ENCODE data around the gene CCNT2. TPM values are rescaled to one million over a fixed set of nuclear protein-coding genes. Genes with fewer than 3 reads are reported as not detected.

The CCNT2 gene
- polyA plus RNA-seq, 1 donor (not counting 4 experiments of a cell fraction or from before 2014, with no cell fraction given), result 20.9 TPM

GRCh38 chr2:134973241-134974138, 54.9 kb downstream of the CCNT2 start:
- no peak overlapping the region for H3K4me3 ChIP-seq (ENCODE audit: control insufficient read depth in 2 of 3, extremely low read depth in 1 of 3, insufficient read depth in 2 of 3, low read depth in 1 of 3, low read length in 3 of 3)
- DNase-seq (ENCODE audit: low read depth, low spot score) (no peak), FAIRE-seq (no peak)
- H3K9ac ChIP-seq (ENCODE audit: control insufficient read depth, extremely low read depth, insufficient read depth, low read length), result no peak overlapping the region
- no peaks in the 10 kb centered on the region for H3K4me1 ChIP-seq (ENCODE audit: control insufficient read depth, extremely low read depth, insufficient read depth, low read length)
- H3K4me2 ChIP-seq (ENCODE audit: control insufficient read depth, extremely low read depth, insufficient read depth, low read depth, low read length), result no peak overlapping the region
- peaks cover 4% of the 10 kb centered on the region for H3K27me3 ChIP-seq (ENCODE audit: control insufficient read depth, extremely low read depth, insufficient read depth, low read length)
- H3K9me3 ChIP-seq (ENCODE audit: control insufficient read depth, low read depth, low read length), result no peaks in the 10 kb centered on the region
- dilution Hi-C loops (cut with MboI; ENCODE audit: extremely low pct_ligation_motif_present, low sequenced_read_pairs), result no loop called here
- no peaks in the 10 kb centered on the region for H4K20me1 ChIP-seq (ENCODE audit: control insufficient read depth, extremely low read depth, insufficient read depth, low read length)
- no peaks in the 10 kb centered on the region for H3K9me1 ChIP-seq (ENCODE audit: control insufficient read depth, extremely low read depth, insufficient read depth, low read length)
- H2AFZ ChIP-seq (ENCODE audit: control insufficient read depth, low read length), result no peak overlapping the region
- TF ChIP-seq EZH2 (IDR thresholded peaks at IDR 0.05; ENCODE audit: low read length), result no peak
- TF ChIP-seq CTCF (optimal IDR thresholded peaks at IDR 0.05 in 1 of 3, IDR thresholded peaks at IDR 0.05 in 1 of 3, conservative IDR thresholded peaks at IDR 0.05 in 1 of 3; ENCODE audit: extremely low read depth in 1 of 3, insufficient read depth in 2 of 3, low read length in 3 of 3), result no peak
- no peaks in the 10 kb centered on the region for H3K79me2 ChIP-seq (ENCODE audit: control insufficient read depth, insufficient read depth, low read length)
- H3K27ac ChIP-seq (ENCODE audit: control insufficient read depth, insufficient read depth, low read length), result no peak overlapping the region
- H3K36me3 ChIP-seq (ENCODE audit: control insufficient read depth in 2 of 2, extremely low read depth in 1 of 2, insufficient read depth in 2 of 2, low read length in 2 of 2), result no peaks in the 10 kb centered on the region

GRCh38 chr2:134975281-134976009, 56.8 kb downstream of the CCNT2 start:
- Histone ChIP-seq H3K79me2 (ENCODE audit: control insufficient read depth, insufficient read depth, low read length) (no peaks in the 10 kb centered on the region), H3K27me3 (ENCODE audit: control insufficient read depth, extremely low read depth, insufficient read depth, low read length) (peaks cover 4% of the 10 kb centered on the region), H3K4me3 (ENCODE audit: control insufficient read depth in 2 of 3, extremely low read depth in 1 of 3, insufficient read depth in 2 of 3, low read depth in 1 of 3, low read length in 3 of 3) (no peak overlapping the region), H3K4me1 (ENCODE audit: control insufficient read depth, extremely low read depth, insufficient read depth, low read length) (no peaks in the 10 kb centered on the region), H3K36me3 (ENCODE audit: control insufficient read depth in 2 of 2, extremely low read depth in 1 of 2, insufficient read depth in 2 of 2, low read length in 2 of 2) (no peaks in the 10 kb centered on the region), H3K9ac (ENCODE audit: control insufficient read depth, extremely low read depth, insufficient read depth, low read length) (no peak overlapping the region), H2AFZ (ENCODE audit: control insufficient read depth, low read length) (no peak overlapping the region), H3K27ac (ENCODE audit: control insufficient read depth, insufficient read depth, low read length) (no peak overlapping the region), H3K4me2 (ENCODE audit: control insufficient read depth, extremely low read depth, insufficient read depth, low read depth, low read length) (no peak overlapping the region), H4K20me1 (ENCODE audit: control insufficient read depth, extremely low read depth, insufficient read depth, low read length) (no peaks in the 10 kb centered on the region), H3K9me3 (ENCODE audit: control insufficient read depth, low read depth, low read length) (no peaks in the 10 kb centered on the region), H3K9me1 (ENCODE audit: control insufficient read depth, extremely low read depth, insufficient read depth, low read length) (no peaks in the 10 kb centered on the region)
- no peak for DNase-seq (ENCODE audit: low read depth, low spot score)
- FAIRE-seq, result no peak
- TF ChIP-seq EZH2 (IDR thresholded peaks at IDR 0.05; ENCODE audit: low read length) (no peak), CTCF (optimal IDR thresholded peaks at IDR 0.05 in 1 of 3, IDR thresholded peaks at IDR 0.05 in 1 of 3, conservative IDR thresholded peaks at IDR 0.05 in 1 of 3; ENCODE audit: extremely low read depth in 1 of 3, insufficient read depth in 2 of 3, low read length in 3 of 3) (no peak)
- dilution Hi-C loops (cut with MboI; ENCODE audit: extremely low pct_ligation_motif_present, low sequenced_read_pairs), result no loop called here

Data from keratinocyte (primary cell).